Muscle of arm (tissue), 12 donors: ENCODE data around the gene OR2D3. TPM values are rescaled to one million over a fixed set of nuclear protein-coding genes. Genes with fewer than 3 reads are reported as not detected.
A peak's percentile ranks its signal among the peaks of the same experiment; 100 is the strongest.
"Not testable (repeated sequence)": the region's sequence is repeated elsewhere in the genome, so short reads cannot be mapped to it uniquely, and the experiment has no call there.

Experiments used
- DNase-seq: peaks from one replicate; pipeline ENCODE4 v3.0.0-alpha.2; 2013
- polyA plus RNA-seq, 12 donors: library from polyadenylated mRNA; unstranded; fragments of 120-200 nt; gene quantifications; one replicate each; pipeline ENCODE4 v1.2.1, GENCODE V29; 2013; ENCODE audit not compliant: insufficient read length in 12 of 12

OR2D3 gene
- polyA plus RNA-seq, 12 donors: not detected

DNA sequence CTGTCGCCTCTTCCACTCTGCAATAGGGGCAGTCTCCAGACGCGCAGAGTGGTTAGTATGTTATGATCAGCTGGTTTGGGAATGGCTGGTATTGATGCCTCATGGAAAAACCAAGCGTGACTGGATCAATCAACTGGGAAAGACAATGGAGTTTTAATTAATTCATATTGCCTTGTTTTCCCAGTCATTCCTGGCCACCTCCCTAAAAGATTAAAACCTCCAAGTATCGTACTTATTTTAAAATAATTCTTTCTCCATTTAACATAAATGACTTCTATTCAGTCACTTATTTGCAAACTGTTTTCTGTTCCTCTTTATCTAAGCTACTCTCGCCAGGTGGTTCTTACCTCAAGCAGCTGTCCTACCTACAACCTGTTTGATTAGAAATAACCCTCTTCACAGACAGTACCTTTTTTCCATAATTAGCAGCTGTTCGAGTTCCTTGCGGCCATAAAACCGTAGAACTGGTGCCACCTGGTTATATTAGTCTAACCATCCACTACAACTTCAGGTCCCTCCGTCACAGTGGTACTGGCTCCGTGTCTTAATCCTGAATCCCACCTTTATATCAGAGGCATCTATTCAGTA, 6.3 kb downstream of the OR2D3 start:
- DNase-seq: no peak

DNA sequence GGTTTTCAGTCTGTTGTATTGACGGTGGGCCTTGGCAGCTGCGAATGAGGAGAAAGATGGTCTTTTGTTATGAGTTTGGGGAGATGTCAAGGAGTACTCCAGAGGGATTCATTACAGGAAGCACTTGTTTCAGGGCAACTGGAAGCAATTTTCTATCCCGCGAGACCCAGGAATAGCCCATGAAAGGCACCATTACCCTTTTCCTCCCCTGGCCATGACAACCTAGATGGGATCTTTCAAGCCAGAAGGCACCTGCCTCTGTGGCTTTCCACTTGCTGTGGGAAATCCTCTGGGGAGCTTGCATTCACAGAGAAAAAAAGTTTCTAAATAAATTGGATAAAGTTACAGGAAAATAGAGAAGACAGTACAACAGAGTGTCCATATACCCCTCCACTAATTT, 8.1 kb downstream of the OR2D3 start:
- DNase-seq: no peak

DNA sequence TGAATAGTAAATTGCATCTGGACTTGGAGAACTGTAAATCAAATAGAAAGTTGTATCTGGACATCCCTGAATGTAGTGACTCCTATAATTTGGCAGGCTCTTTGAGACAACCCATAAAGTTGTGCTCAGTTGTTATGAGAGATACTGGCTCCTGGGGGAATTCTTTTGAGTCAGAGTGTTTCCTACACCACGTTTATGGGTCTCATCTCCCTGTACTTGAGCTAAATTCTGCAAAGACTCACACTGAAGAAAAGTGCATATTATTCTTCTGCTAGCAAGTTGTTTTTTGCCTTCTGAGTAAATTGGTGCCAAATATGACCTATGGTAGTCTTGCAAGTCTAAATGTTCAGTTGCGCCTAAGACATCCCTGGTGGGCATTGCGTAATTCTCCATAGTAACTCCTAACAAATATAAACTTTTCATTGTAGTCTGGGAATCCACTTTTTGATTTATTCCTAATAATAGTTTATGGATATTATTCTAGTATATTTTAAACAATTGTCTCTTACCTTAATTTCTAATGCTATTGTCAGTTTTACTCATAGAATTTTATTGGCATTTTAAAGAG, 10.4 kb downstream of the OR2D3 start:
- DNase-seq: peak; percentile 6

DNA sequence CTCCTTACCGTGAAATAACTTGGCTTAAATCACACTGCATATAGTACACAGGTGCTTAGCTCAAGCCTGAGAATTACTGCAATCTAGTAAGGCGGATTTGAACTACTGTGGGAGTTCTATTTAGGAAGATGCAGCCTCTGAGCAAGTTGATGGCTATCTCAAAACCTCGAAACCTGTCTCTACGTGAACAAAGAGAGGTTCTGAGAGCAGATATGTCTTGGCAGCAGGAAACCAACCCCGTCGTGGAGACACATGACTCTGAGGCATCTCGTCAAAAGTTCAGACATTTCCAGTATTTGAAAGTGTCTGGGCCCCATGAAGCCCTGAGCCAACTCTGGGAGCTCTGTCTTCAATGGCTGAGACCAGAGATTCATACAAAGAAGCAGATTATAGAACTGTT, 11.3 kb downstream of the OR2D3 start:
- DNase-seq: no peak

DNA sequence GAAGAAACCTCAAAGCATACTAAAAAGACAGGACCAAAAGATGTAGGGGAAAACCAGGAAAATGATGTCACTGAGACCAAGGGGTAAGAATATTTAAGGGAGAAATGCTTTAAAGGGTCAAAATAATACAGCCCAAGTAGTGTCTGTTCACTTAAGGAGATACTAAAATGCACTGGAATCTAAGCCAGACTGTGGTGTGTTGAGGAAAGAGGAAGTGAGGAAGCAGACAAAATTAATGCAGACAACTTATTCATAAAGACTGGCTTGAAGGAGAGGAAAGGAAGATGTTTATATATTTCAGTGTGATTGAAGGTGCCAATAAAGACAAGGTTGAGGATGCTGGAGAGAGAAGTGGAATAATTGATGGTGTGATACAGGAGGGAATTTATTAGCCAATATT, 21.2 kb downstream of the OR2D3 start:
- DNase-seq: no peak

DNA sequence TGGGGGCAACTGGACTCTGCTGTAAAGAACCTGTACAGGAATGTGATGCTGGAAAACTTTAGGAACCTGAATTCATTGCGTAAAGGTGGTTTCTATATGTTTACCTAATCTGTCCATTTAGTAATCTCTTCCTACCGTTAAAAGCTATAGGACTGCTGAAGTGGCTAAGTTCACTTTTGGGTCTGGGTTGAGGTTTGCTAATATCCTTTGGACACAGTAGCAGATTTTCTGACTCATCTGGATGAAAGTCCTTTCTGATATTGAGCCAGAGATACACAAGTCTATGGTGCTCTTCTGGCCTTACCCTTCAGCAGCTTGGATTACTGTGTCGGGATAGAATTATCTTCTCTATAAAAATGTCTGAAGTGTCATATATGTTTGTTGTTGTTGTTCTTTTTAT, 22.3 kb downstream of the OR2D3 start:
- DNase-seq: no peak

DNA sequence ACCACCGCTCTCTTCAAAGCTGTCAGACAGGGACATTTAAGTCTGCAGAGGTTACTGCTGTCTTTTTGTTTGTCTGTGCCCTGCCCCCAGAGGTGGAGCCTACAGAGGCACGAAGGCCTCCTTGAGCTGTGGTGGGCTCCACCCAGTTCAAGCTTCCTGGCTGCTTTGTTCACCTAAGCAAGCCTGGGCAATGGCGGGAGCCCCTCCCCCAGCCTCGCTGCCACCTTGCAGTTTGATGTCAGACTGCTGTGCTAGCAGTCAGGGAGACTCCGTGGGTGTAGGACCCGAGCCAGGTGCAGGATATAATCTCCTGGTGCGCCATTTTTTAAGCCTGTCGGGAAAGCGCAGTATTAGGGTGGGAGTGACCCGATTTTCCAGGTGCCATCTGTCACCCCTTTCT, 33.4 kb downstream of the OR2D3 start:
- DNase-seq: not testable (repeated sequence)

DNA sequence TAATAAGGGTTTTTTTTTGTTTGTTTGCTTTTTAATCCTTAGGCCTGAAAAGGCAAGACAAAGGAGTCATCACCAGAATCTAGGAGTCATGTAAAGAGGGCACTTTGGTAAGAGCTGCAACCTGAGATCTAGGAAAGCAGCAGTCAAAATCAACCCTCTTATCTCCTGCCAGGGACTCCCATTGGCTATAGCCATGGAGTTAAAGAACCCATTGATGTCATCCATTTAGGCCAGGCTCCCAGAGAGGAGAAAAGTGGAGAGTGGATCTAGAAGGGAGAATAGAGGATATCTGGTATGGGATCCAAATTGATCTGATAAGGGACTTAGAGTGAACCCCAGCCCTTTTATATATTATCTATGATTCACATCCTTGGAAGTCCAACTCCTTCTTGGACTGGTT, 41.3 kb downstream of the OR2D3 start:
- DNase-seq: no peak

DNA sequence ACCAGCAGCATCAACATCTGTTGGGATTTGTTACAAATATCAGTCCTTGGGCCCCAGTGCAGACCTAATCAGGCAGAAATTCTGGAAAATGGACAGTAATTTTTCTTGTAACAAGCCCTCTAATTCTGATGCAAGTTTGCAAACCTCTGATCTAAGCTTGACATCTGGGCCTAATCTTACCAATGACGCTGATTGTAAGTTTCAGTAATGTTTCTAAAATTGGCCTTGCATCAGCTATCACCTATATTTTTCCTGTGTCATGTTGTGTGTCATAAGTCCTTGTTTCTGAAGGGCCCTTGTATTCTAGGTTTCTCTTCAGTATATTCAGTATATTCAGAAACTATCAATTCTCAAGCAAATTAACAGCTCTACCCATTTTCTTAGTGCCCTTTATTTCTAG, 41.9 kb downstream of the OR2D3 start:
- no peak for DNase-seq

DNA sequence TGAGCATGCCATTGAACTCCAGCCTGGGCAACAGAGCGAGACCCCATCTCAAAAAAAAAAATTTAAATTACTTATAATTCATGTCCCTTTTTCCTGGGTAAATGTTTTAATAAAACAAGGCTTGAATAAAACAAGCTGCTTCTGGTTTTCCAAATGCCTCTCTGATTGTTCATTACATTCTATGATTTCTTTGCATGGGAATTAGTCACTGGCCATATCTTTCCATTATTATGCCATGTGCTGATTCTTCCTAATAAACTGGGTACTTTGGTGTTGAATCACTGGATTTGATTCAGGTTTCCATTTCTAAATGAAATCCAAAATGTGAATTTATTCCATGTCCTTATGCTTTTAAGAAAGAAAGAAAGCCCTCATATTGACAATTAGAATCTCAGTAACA, 48.0 kb downstream of the OR2D3 start:
- DNase-seq: no peak

DNA sequence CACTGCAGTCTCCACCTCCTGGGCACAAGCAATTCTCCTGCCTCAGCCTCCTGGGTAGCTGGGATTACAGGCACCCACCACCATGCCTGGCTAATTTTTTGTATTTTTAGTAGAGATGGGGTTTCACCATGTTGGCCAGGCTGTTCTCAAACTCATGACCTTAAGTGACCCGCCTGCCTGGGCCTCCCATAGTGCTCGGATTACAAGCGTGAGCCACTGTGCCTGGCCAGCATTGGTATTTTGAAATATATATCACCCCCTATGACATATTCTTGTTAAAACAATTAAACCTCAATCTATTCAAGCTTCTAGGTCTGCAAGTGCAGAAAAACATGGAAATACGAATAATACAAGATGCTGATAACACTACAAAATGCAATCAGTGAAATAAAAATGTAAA, 49.1 kb downstream of the OR2D3 start:
- DNase-seq: not testable (repeated sequence)

Other genes with a start within 250 kb of the OR2D3 start
- 10 to 100 TPM in 11 of 12 donors, not detected in 1; 53.7 to 70.9 (median 61.2) TPM for gene MRPL17, start 237.7 kb upstream of the OR2D3 start, polyA plus RNA-seq
- under 1 TPM in 2 of 12 donors, not detected in 10; 0.04 to 0.21 TPM for gene OR2AG2, start 149.0 kb upstream of the OR2D3 start, polyA plus RNA-seq
- under 1 TPM in 1 of 12 donors, not detected in 11; 0.03 TPM for gene OR2AG1, start 138.0 kb upstream of the OR2D3 start, polyA plus RNA-seq
- gene OR6A2, start 121.3 kb upstream of the OR2D3 start, polyA plus RNA-seq: not detected
- gene OR10A5, start 75.3 kb upstream of the OR2D3 start, polyA plus RNA-seq: not detected
- gene OR10A2, start 57.9 kb upstream of the OR2D3 start, polyA plus RNA-seq: under 1 TPM in 1 of 12 donors, not detected in 11; 0.06 TPM
- gene OR10A4, start 44.4 kb upstream of the OR2D3 start, polyA plus RNA-seq: not detected
- not detected for gene OR2D2, start 28.5 kb upstream of the OR2D3 start, polyA plus RNA-seq
- 1 to 10 TPM in 7 of 12 donors, under 1 TPM in 3, not detected in 2; 0.48 to 2.9 (median 1.2) TPM for gene ZNF215, start 5.4 kb downstream of the OR2D3 start, polyA plus RNA-seq
- gene ZNF214, start 99.3 kb downstream of the OR2D3 start, polyA plus RNA-seq: 1 to 10 TPM in 10 of 12 donors, not detected in 2; 1.7 to 4.0 (median 2.5) TPM
- under 1 TPM in 7 of 12 donors, not detected in 5; 0.05 to 0.15 (median 0.08) TPM for gene NLRP14, start 99.5 kb downstream of the OR2D3 start, polyA plus RNA-seq
- gene RBMXL2, start 168.0 kb downstream of the OR2D3 start, polyA plus RNA-seq: not detected